HepG2 (cell line): ENCODE results near the gene GABRB1.

Experiments
- CENPX ChIP-seq: sonication (generic); formaldehyde crosslinking; IDR thresholded peaks from 2 replicates; pipeline ENCODE4 v1.9.0; 2021; ENCODE audit warnings: mild to moderate bottlenecking, missing genetic modification reagents, moderate library complexity
- HDAC2 ChIP-seq: sonication (generic); formaldehyde crosslinking; IDR thresholded peaks from 2 replicates; pipeline ENCODE4 v1.4.0; 2020; ENCODE audit warnings: missing genetic modification reagents
- MAFF ChIP-seq: IDR thresholded peaks from 2 replicates; pipeline ENCODE4 v1.6.1; 2011; ENCODE audit warnings: low read depth, low read length, improper control_type of control experiment
- SMYD3 ChIP-seq: sonication (generic); formaldehyde crosslinking; IDR thresholded peaks from 2 replicates; pipeline ENCODE4 v1.8.1; 2023; ENCODE audit warnings: mild to moderate bottlenecking, missing genetic modification reagents
- TAF1 ChIP-seq: sonication (generic); formaldehyde crosslinking; IDR thresholded peaks from 2 replicates; pipeline ENCODE4 v1.4.0; 2020; ENCODE audit warnings: missing genetic modification reagents
- ZNF468 ChIP-seq: sonication (generic); formaldehyde crosslinking; IDR thresholded peaks from 2 replicates; pipeline ENCODE4 v1.8.0; 2022; ENCODE audit warnings: mild to moderate bottlenecking, moderate library complexity, missing genetic modification reagents
- TF ChIP-seq, protein P1 (sequence below): sonication (generic); formaldehyde crosslinking; IDR thresholded peaks from 2 replicates; pipeline ENCODE4 v1.5.0; 2020; ENCODE audit warnings: mild to moderate bottlenecking, missing genetic modification reagents, moderate library complexity

DNA sequence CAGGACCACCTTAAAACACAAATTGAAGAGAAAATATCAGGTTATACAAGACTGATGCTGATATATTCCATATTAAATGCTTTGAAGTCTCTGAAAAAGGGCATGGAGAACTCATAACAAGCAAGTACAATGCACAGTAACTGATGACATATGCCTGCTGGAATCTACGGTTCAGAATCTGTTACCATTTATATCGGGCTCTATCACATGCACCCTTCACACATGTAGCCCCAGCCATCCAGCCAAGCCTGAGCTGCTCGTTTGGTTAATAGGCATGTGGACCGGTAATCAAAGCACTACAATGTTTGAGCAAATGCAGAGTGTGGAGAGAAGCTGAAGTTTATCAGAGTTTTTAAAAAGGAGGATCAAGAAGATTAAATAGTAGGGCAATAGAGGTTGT, 420.3 kb downstream of the GABRB1 start:
- TF ChIP-seq MAFF: no peak
- no peak for TF ChIP-seq SMYD3 (CRISPR knock-in tag)
- TF ChIP-seq ZNF468 (CRISPR knock-in tag): no peak
- TF ChIP-seq, protein P1, sequence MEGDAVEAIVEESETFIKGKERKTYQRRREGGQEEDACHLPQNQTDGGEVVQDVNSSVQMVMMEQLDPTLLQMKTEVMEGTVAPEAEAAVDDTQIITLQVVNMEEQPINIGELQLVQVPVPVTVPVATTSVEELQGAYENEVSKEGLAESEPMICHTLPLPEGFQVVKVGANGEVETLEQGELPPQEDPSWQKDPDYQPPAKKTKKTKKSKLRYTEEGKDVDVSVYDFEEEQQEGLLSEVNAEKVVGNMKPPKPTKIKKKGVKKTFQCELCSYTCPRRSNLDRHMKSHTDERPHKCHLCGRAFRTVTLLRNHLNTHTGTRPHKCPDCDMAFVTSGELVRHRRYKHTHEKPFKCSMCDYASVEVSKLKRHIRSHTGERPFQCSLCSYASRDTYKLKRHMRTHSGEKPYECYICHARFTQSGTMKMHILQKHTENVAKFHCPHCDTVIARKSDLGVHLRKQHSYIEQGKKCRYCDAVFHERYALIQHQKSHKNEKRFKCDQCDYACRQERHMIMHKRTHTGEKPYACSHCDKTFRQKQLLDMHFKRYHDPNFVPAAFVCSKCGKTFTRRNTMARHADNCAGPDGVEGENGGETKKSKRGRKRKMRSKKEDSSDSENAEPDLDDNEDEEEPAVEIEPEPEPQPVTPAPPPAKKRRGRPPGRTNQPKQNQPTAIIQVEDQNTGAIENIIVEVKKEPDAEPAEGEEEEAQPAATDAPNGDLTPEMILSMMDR (CRISPR knock-in tag): no peak
- TF ChIP-seq TAF1 (CRISPR knock-in tag): no peak
- TF ChIP-seq CENPX (CRISPR knock-in tag): no peak
- no peak for TF ChIP-seq HDAC2 (CRISPR knock-in tag)
